ENCODE data around the gene DNAJC13.

Gene DNAJC13

DNA sequence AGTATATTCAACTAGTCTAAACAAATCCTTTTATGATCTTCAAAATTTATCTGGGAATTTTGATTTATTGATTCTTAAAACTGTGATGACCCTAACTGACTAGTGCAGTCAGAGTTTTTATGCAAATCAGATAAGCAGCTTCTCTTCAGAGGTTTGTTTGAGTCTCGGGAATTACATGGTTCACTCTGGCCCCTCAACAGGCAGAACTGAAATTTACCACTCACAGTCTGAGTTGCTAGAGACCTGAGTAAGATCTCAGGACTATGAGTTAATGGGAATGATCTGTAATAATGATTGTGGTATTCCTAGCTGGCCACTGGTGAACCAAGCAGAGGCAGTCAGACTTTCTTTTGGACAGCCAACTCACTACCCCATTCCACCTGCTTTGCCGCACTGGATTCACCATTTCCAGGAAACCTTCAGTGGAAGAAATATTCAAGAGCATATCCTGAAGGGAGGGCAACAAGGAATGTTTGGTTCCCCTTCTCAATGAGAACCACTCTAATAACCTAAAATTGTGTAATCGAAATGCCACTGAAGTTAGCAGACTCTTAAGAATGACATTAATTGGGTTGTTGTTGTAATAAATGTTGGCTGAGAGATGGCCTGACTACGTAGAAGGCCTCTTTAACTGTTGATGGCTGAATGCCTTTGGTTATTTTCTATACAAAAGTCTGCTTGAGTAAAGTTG is 11.5 kb upstream of the DNAJC13 start:
- DNase-seq = no peak

DNA sequence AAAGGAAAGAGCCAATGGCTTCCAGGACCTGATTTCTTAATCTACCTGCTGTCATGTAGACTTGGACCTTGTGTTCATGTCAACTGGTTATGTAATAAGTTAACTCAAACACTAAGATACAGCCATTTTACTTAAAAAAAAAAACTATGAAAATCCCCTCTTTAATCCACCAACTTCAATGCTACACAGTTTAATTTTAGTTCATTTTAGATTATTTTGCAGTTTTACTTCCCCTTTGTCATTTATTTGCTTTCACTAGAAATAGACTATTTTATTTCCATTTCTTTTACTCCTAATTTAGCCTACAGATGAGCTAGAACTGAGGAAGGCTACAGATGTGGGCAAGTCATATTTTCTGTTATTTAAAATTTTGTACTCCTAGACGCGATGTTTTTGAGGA is 10.7 kb upstream of the DNAJC13 start:
- no peak for DNase-seq

DNA sequence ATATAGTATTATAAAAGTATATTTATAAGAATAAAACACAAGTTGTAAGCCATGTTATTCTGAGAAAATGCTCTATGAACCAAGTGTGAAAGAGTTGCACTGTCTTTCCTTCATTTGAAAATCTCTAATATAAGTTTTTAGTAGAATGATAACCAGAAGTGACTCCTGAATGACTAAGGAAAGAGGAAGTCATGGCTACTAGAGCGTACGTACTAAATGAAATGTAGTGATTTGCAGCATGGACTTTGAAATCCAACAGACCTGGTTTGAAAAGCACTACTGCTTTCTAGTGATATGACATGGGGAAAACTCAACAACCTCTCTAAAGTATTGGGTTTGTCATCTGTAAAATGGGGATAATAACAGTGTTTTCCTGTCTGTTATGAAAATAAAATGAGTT is 10.3 kb upstream of the DNAJC13 start:
- no peak for DNase-seq

DNA sequence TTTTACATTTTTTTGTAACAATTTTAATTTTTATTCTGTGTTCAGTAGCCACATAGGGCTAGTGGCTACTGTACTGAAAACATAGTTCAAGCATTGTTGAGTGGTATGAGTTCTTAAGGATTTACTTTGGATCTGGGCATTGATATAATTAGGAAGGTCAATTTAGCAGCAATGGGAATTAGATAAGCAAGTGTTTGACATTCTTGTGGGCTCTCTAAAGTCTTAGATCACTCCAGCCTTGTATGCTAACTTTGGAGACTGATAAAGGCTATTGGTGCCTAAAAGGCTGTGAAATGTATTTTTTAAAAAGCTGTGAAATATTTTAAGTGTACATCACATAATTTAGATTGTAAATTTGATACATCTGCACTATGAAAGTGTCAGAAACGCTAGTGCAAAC is 2.5 kb upstream of the DNAJC13 start:
- no peak for DNase-seq

DNA sequence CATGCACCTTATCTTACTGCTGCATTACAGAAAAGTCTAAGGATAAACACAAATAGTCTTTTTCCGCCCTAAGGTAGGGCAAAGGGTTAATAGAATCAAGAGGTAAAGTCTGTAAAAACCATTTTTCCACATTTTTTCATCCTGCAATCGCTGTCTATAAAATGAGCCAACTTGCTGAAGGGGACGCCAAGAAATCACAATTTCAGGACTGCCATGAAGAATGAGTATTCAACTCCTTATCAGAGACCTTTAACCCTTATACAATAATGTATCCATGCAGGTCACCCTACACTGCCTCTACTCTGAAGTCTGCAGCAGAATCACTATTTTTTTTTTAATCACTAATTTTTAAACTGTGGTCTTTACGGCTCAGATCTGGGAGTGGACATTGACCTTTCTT is 1.1 kb upstream of the DNAJC13 start:
- DNase-seq = no peak

DNA sequence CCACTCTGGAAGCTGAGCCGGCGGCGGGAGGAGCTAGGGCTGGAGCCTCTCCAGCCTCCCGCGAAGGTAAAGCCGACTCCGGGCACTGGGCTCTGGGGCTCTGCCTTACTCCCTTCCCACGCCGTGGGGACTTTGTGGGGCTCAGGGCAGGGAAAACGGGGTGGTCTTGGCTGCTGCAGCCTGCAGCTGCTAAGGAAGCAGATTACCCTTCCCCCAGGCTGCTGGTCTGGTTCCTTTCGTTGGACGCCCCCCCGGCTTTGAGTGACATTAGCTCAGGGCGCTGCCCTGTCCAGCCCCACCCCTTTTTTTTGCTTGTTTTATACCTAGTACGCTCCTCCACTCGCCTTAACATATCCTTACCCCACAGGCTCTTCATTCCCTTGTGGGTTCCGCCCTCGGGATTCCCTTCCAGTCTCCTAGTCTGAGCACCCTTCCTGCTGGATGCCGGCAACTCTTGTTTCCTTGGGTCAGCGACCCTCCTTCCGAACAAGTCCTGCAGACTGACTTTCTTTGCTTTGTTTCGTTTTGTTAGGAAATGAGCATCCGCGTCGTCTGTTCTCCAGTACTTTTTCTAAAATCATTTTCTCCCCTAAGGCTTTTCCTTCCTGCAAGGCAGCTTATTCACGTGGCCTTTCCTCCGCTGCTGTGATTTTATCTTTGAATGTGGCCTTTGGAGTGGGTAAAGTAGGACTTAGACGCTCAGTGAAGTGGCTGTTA is 551 bp downstream of the DNAJC13 start:
- peak; percentile 51 for DNase-seq

DNA sequence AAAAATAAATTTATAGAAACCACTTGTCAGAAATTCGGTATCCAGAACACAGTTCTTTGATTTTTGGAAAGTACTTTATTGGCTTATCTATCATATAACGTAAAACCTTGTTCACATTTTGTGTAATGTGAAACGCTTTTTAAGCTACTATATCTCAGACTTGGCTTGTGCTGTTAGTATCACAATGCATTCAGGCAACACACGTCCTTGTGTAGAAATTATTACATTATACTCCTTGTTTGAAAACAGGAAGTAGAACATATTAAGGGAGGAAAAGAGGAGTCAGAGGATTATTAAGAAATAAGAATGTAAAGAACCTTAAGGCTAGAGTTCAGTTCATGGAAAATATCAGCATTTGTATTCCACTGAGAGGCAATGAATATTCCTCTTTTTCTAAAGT is 1.6 kb downstream of the DNAJC13 start:
- DNase-seq = no peak

DNA sequence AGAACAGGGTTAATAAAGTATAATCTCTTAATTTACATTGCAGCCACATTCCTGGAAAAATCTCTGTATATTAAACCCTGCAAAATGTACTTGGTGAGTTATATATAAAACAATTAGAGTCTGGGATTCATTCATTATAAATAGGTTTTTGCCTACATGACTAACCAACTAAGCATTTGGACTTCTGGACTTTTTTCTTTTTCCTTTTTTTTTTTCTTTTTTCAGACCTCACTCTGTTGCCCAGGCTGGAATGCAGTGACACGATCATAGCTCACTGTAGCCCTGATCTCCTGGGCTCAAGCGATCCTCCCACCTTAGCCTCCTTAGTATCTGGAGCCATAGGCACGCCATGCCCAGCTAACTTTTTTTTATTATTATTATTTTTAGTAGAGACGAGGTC is 4.5 kb downstream of the DNAJC13 start:
- no peak for DNase-seq

DNA sequence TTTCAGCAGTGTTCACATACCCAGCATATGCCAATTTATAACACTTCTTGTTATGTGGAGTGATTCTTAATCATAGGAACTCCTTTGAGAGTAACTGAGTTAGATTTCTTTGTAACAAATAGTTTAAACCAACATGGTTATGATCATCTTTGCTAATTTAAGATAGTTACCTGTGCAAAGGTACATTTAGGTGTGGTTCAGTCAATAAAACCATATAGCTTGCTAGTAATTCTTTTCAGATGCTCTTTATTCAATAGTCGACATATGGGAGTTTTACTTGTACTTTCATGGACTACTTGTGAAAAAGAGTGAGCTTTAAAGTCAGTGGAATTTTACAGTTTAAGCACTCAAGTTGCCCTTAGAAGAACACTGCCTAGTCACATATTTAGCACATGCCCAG is 5.2 kb downstream of the DNAJC13 start:
- no peak for DNase-seq

DNA sequence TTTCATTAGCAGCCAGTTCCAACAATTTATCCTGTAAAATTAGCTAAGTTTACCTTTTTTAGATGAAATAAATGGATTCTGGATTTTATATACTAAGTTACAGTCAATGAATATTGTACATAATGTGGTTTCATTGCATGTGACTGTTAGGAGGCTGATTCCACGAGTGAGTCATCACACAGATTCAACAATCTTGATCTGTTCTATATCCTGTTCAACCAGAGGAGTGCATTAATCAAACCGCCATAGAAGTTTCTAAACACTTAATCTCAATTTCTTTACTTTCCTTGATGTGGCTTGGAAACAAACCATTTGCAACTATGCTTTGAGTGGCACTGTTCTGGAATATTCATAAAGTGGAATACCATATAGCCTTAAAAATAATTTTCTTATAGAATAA is 15.3 kb downstream of the DNAJC13 start:
- DNase-seq = no peak

DNA sequence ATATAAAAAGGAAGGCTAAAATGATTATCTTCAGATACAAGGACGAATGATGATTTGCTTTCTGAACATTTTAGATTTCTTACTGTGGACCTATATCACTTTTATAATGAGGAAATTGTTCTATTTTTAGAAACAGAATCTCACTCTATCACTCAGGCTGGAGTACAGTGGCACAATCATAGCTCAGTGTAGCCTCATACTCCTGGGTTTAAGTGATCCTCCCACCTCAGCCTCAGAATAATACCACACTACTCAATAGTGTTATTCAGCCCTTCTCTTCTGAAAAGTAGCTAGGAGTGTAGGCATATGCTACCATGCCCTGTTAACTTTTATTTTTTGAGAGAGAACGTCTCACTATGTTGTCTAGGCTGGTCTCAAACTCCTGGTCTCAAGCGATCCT is 15.8 kb downstream of the DNAJC13 start:
- DNase-seq = no peak

DNA sequence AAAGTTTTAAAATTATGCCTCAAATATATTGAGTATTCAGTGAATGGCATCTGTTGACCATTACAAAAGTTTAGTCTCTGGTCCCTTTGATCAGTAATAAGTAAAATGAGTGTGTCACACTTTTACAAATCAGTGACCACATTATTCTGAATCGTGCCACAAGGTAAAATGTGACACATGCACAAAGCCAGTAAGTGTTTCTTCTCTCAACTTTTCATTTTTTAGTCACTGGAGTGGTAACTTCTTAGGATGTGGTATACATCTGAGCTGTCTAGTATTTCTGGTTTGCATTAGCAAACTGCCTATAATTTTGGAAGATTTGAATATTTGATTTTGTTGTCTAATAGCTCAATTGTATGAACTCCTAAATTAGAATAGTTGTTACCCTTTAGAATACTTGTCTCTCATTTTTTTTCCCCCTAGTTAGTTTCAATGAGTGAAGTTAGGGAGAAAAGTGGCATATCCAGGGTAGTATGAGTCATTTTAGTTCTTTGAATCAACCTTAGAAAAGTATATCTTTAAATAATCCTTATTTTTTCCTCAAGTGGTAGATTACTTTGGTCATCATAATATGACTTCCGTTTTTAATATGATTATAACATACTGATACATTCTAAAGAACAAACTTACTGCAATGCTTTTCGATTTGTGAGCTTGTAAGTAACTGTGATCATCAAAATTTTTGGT is 18.1 kb downstream of the DNAJC13 start:
- no peak for DNase-seq

DNA sequence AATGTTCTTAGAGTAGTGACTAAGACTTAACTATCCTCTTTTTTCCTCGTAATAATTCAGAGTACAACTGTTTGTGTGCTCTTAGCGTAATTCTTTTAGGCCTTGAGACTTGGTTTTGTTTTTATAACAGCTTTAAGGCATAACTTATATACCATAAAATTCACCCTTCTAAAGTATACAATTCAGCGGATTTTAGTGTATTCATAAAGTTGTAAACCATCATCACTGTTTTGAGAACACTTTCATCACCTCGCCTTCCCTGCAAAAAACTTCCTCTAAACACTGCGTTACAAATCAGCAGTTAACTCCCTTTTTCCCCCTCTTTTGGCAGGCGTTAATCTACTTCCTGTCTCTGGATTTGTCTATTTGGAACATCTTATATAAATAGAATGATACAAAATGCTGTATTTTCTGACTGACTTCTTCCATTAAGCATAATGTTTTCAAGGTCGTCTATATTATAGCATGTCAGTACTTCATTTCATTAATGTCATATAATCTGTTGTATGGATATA is 18.7 kb downstream of the DNAJC13 start:
- DNase-seq = no peak

DNA sequence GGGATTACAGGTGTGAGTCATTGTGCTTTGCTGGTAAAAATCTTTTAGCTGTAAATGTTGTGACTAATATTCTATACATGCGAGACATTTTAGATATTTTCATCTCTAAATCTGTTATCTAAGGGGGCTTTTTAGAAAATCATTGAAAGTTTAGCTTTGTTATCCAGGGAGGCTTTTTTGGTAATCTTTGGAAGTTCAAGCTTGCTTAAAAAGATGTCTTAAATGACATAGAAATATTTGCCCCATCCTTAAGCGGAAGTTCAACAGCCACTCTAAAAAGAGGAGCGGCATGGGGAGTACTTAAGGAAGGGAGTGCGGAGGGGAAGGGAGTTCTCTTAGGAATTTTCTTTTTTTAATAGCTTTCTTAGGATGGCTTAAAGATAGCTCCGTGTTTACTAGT is 26.1 kb downstream of the DNAJC13 start:
- no peak for DNase-seq

DNA sequence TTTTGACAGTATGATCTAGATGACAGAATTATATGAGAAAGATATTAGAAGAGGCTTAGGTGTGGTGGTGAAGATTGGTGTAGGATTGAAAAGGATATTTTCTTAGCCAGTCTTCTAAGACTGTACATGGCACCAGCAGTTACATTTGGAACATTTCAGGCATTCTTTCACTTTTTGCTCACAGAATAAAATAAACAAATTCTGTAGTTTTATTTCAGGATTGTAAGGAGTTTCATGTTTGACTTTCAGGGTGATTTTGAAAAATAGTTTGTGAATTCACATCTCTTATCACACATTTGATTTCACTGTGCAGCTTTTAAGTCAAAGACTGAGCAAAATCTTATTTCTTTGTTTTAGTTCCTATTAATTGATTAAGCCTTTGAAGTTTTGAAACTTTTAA is 27.1 kb downstream of the DNAJC13 start:
- DNase-seq = no peak

DNA sequence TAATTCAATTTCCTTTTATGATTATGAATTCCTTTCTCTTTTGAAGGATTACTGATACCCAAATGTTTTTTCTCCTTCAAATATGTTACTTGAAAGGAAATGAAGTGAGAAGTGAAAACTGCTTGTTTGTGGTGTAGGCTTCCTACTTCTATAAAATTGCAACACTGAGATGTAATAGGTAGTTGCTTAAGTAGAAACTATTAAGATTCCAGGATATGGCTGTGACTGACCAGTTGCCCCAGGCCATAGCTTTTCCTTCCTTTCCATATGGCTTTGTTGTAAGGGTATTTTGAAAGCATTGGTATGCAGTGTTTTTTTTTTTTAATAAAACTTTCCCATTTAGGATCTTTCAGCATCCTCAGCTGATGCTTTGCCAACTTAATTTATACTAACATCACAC is 28.5 kb downstream of the DNAJC13 start:
- DNase-seq = no peak

DNA sequence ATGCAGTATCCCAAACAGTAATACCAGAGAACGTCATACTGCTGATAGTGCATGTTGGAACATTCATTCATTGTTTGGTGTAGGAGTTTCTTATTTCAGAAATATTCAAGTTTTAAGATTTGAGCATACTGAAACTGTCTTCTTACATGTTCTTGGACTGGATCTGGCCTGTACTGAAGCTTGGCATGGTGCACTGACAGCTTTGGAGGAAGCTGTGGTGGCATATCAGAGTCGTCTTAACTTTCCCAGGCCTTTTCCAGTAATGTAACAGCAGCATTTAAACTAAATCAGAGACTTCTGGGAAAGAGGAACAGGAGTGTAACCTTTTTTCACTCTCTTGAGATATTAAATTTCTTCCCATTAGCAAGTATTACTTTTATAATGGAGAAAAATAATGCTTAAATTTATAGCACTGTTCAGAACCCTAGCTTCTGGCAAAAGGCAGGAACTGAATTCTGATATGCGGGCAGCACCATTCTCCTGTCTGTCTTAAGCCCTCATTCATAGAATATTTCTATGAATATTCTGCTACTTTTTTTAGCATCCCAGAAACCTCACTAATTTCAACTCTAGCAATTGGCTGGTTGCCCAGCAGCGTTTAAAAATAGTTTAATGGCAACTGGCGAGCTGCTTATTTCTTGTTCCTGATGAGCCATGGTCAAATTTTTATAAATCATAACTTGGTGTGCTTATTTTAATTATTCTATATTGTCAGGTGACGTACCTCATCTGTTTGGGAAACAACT is 31.1 kb downstream of the DNAJC13 start:
- no peak for DNase-seq

DNA sequence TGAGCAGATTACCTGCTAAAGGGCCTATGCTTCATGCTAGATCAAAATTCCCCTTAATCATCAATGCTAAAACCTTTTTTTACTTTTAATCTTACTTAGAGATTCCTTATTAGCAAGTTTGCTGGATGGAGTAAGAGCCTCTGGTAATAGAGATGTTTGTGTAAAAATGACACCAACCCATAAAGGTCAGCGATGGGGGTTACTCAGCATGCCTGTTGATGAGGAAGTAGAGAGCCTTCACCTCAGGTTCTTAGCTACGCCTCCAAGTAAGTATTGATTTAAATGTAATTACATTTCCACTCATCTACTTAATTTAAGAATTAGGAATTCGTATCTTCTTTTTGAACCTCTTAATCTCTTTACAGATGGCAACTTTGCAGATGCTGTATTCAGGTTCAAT is 38.8 kb downstream of the DNAJC13 start:
- no peak for DNase-seq

DNA sequence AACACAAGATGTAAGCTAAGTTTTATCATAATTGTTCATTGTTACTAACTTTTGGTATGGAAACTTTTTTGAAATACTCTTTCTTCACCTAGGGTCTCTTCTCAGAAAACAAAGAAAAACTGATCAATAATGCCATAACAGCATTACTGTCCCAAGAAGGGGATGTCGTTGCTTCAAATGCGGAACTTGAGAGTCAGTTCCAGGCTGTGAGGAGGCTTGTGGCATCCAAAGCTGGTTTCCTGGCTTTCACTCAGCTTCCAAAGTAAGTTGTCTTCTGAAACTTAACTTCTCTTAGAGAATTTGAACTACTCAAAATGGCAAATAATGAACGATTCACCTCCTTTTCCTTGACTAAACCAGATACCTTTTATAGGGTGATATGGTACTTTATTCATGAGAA is 39.3 kb downstream of the DNAJC13 start:
- DNase-seq = no peak

DNA sequence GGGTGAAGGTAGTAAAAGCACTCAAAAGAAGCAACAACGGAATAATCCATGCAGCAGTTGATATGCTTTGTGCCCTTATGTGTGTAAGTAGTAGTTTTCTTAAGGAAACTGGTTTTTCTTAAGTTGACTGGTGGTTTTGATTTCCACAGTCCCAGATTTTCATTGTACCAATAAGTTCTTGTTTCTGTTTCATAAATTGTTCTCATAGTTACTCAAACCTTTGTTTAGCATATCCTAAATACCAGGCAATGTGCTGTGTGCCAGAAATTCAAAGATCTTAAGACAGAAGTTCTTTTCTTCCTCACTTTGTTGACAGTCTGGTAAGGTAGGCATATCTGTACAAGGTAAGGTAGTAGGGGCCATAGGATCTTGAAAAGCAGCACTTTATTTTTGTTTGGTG is 40.0 kb downstream of the DNAJC13 start:
- DNase-seq = no peak

DNA sequence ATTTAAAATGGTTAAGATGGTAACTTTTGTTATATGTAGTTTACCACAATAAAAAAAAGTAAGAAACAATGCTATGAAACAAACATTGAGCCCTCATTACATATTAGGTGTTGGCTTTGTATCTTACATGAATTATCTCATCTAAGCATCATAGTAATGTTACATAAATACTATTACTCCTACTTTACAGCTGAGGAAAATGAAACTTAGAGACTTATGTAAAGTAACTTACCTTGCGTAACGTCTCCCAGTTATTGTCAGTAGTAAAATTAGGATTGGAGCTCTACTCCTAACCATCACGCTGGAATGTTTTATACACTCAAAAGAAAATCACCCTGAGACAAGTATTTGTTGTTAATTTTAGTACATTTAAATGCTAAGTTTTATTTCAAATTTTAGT is 42.2 kb downstream of the DNAJC13 start:
- DNase-seq = no peak

DNA sequence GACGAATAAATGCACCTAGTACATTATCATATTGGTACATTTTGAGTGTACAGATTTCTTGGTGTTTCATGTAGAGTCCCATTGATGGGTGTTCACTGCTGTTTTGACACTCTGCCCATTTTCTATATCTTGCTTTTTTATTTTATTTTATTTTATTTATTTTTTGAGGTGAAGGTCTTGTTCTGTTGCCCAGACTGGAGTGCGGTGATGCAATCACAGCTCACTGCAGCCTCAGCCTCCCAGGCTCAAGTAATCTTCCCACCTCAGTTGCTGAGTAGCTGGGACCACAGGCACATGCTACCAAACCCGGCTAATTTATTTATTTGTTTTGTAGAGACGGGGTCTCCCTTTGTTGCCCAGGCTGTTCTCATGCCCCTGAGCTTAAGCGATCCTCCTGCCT is 44.2 kb downstream of the DNAJC13 start:
- no peak for DNase-seq

DNA sequence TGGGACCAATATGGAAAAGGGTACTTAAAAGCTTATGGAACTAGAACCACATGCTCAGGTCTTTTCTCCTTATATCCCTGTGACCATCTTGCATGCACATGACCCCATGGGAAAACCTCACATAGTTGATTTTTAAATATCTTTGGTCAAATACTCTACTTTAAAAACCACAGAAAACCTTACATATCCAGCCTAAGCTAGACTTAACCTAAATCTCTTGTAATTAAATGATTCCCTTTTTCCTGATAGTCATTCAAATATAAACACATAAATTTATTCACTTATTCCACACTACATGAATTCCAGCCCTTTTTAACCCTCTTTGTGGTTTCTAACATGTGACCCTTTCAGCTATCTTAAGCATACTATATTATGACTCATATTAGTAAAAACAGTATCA is 46.8 kb downstream of the DNAJC13 start:
- DNase-seq = no peak

All from NCI-H2029 (cell line).